HS-5 (cell line): ENCODE data around the gene LRRFIP2.
"Not testable (repeated sequence)": the region's sequence is repeated elsewhere in the genome, so short reads cannot be mapped to it uniquely, and the experiment has no call there.

ENCODE experiments used
- DNase-seq: peaks from one replicate; pipeline ENCODE4 v3.0.0-alpha.2; 2012; ENCODE audit warnings: low read depth

LRRFIP2 gene

GRCh38 chr3:37183976-37184375, 9.6 kb upstream of the LRRFIP2 start:
- no peak for DNase-seq

- DNase-seq, result peak; percentile 97
These were observed 9.0 kb upstream of the LRRFIP2 start for GRCh38 chr3:37183375-37183831.

GRCh38 chr3:37182816-37183215, 8.4 kb upstream of the LRRFIP2 start:
- DNase-seq, result no peak

GRCh38 chr3:37181756-37182155, 7.4 kb upstream of the LRRFIP2 start:
- no peak for DNase-seq

GRCh38 chr3:37179144-37179967, 5.0 kb upstream of the LRRFIP2 start:
- DNase-seq, result no peak

GRCh38 chr3:37173806-37174205, 576 bp downstream of the LRRFIP2 start:
- no peak for DNase-seq

GRCh38 chr3:37171144-37171543, 3.2 kb downstream of the LRRFIP2 start:
- no peak for DNase-seq

GRCh38 chr3:37170513-37170912, 3.9 kb downstream of the LRRFIP2 start:
- DNase-seq, result no peak

- DNase-seq, result no peak
These were observed 4.3 kb downstream of the LRRFIP2 start for GRCh38 chr3:37170060-37170459.

GRCh38 chr3:37168896-37169295, 5.5 kb downstream of the LRRFIP2 start:
- no peak for DNase-seq

GRCh38 chr3:37163262-37164015, 10.9 kb downstream of the LRRFIP2 start:
- DNase-seq, result peak; percentile 91

GRCh38 chr3:37162501-37163245, 11.7 kb downstream of the LRRFIP2 start:
- no peak for DNase-seq

GRCh38 chr3:37161351-37161750, 13.0 kb downstream of the LRRFIP2 start:
- no peak for DNase-seq

- DNase-seq, result no peak
These were observed 18.6 kb downstream of the LRRFIP2 start for GRCh38 chr3:37155782-37156181.

GRCh38 chr3:37154668-37155314, 19.6 kb downstream of the LRRFIP2 start:
- no peak for DNase-seq

GRCh38 chr3:37150621-37151020, 23.8 kb downstream of the LRRFIP2 start:
- DNase-seq, result no peak

GRCh38 chr3:37149257-37149656, 25.1 kb downstream of the LRRFIP2 start:
- DNase-seq, result no peak

GRCh38 chr3:37148208-37148607, 26.2 kb downstream of the LRRFIP2 start:
- DNase-seq, result no peak

GRCh38 chr3:37147666-37148065, 26.7 kb downstream of the LRRFIP2 start:
- no peak for DNase-seq

GRCh38 chr3:37146927-37147326, 27.5 kb downstream of the LRRFIP2 start:
- not testable (repeated sequence) for DNase-seq

GRCh38 chr3:37145611-37146010, 28.8 kb downstream of the LRRFIP2 start:
- DNase-seq, result no peak

GRCh38 chr3:37144806-37145205, 29.6 kb downstream of the LRRFIP2 start:
- no peak for DNase-seq
